ENCODE data around the gene IGSF22. TPM values are rescaled to one million over a fixed set of nuclear protein-coding genes. Genes with fewer than 3 reads are reported as not detected.

IGSF22 gene
- total RNA-seq, 2 experiments from 2014 or later = 0.48 to 0.92 TPM

GRCh38 chr11:18721561-18722292, 4.3 kb downstream of the IGSF22 start:
- POLR2A ChIA-PET = interaction anchor here (0.6 to 1.2 kb wide), 2 partner anchors 134 to 195 kb away, joined by 3 read pairs; partner anchors contain the start of genes TSG101 and UEVLD
- CTCF ChIA-PET = interaction anchor here (0.6 to 2.7 kb wide), 16 partner anchors 8 to 218 kb away, joined by 3 to 10 read pairs (median 5); partner anchors contain the start of genes SPTY2D1 and TMEM86A

GRCh38 chr11:18720808-18721560, 5.0 kb downstream of the IGSF22 start:
- ChIA-PET POLR2A (interaction anchor here (1.1 to 1.2 kb wide), 2 partner anchors 12 to 133 kb away, joined by 3 to 4 read pairs; partner anchors contain the start of gene UEVLD), CTCF (interaction anchor here (0.8 to 2.7 kb wide), 10 partner anchors 7 to 46 kb away, joined by 3 to 10 read pairs (median 5); partner anchors contain the start of gene TMEM86A)

- POLR2A ChIA-PET = interaction anchor here (1.1 kb wide), 1 partner anchor 11 kb away, joined by 4 read pairs; no protein-coding TSS in a partner anchor
- CTCF ChIA-PET = interaction anchor here (0.8 to 2.7 kb wide), 2 partner anchors 8 to 15 kb away, joined by 3 to 10 read pairs; no protein-coding TSS in a partner anchor
Observed at GRCh38 chr11:18720091-18720807, 5.7 kb downstream of the IGSF22 start.

GRCh38 chr11:18715476-18715875, 10.5 kb downstream of the IGSF22 start:
- POLR2A ChIA-PET = no interaction called here
- CTCF ChIA-PET = interaction anchor here (0.7 kb wide), 1 partner anchor 16 kb away, joined by 3 read pairs; no protein-coding TSS in a partner anchor

- POLR2A ChIA-PET = no interaction called here
- CTCF ChIA-PET = interaction anchor here (1.9 kb wide), 1 partner anchor 8 kb away, joined by 7 read pairs; no protein-coding TSS in a partner anchor
Observed at GRCh38 chr11:18714443-18714780, 11.6 kb downstream of the IGSF22 start.

GRCh38 chr11:18713646-18714442, 12.1 kb downstream of the IGSF22 start:
- ChIA-PET POLR2A (no interaction called here), CTCF (interaction anchor here (1.9 kb wide), 1 partner anchor 8 kb away, joined by 7 read pairs; no protein-coding TSS in a partner anchor)

GRCh38 chr11:18710545-18710944, 15.4 kb downstream of the IGSF22 start:
- ChIA-PET CTCF (interaction anchor here (1.6 kb wide), 1 partner anchor 12 kb away, joined by 3 read pairs; no protein-coding TSS in a partner anchor), POLR2A (no interaction called here)

- POLR2A ChIA-PET = interaction anchor here (1.4 kb wide), 1 partner anchor 11 kb away, joined by 4 read pairs; no protein-coding TSS in a partner anchor
- CTCF ChIA-PET = interaction anchor here (1.6 kb wide), 1 partner anchor 13 kb away, joined by 3 read pairs; no protein-coding TSS in a partner anchor
Observed at GRCh38 chr11:18709414-18709813, 16.6 kb downstream of the IGSF22 start.

GRCh38 chr11:18707811-18708340, 18.1 kb downstream of the IGSF22 start:
- ChIA-PET POLR2A (no interaction called here), CTCF (interaction anchor here (0.6 to 1.2 kb wide), 2 partner anchors 14 to 151 kb away, joined by 3 to 5 read pairs; no protein-coding TSS in a partner anchor)

- ChIA-PET POLR2A (interaction anchor here (0.6 kb wide), 1 partner anchor 1136 kb away, joined by 3 read pairs; no protein-coding TSS in a partner anchor), CTCF (interaction anchor here (0.8 to 3.0 kb wide), 4 partner anchors 12 to 22 kb away, joined by 3 to 10 read pairs (median 4); no protein-coding TSS in a partner anchor)
Observed at GRCh38 chr11:18706330-18707243, 19.4 kb downstream of the IGSF22 start.

- CTCF ChIA-PET = interaction anchor here (0.8 to 3.0 kb wide), 3 partner anchors 11 to 22 kb away, joined by 3 to 10 read pairs (median 3); no protein-coding TSS in a partner anchor
- POLR2A ChIA-PET = interaction anchor here (0.6 kb wide), 1 partner anchor 1137 kb away, joined by 3 read pairs; no protein-coding TSS in a partner anchor
Observed at GRCh38 chr11:18705651-18706281, 20.2 kb downstream of the IGSF22 start.

GRCh38 chr11:18704698-18705097, 21.3 kb downstream of the IGSF22 start:
- POLR2A ChIA-PET = no interaction called here
- CTCF ChIA-PET = interaction anchor here (3.0 kb wide), 1 partner anchor 17 kb away, joined by 10 read pairs; no protein-coding TSS in a partner anchor

- POLR2A ChIA-PET = no interaction called here
Observed at GRCh38 chr11:18704045-18704645, 21.8 kb downstream of the IGSF22 start.

GRCh38 chr11:18703001-18703763, 22.8 kb downstream of the IGSF22 start:
- ChIA-PET POLR2A (no interaction called here), CTCF (interaction anchor here (3.0 kb wide), 1 partner anchor 19 kb away, joined by 10 read pairs; no protein-coding TSS in a partner anchor)

More at GRCh38 chr11:18704045-18704645, 21.8 kb downstream of the IGSF22 start:
- CTCF ChIA-PET = interaction anchor here (3.0 kb wide), 1 partner anchor 18 kb away, joined by 10 read pairs; no protein-coding TSS in a partner anchor

- POLR2A ChIA-PET = no interaction called here
- CTCF ChIA-PET = no interaction called here
Observed at GRCh38 chr11:18701614-18702216, 24.3 kb downstream of the IGSF22 start.

Data from activated CD8-positive, alpha-beta memory T cell treated with anti-CD3 and anti-CD28 coated beads for 36 hours (primary cell).